Neutrophil (primary cell): Measurements from ENCODE around the gene CRACDL.

Source experiments
- H3K27ac ChIP-seq: fragments of 200-600 bp; sonication (generic); 2 replicates; pipeline ENCODE4 v1.5.1; 2016; ENCODE audit warnings: mild to moderate bottlenecking, moderate library complexity
- H3K27me3 ChIP-seq: fragments of 200-600 bp; sonication (generic); 2 replicates; pipeline ENCODE4 v1.6.0; 2016; ENCODE audit warnings: mild to moderate bottlenecking
- H3K36me3 ChIP-seq: fragments of 200-600 bp; sonication (generic); 2 replicates; pipeline ENCODE4 v1.5.1; 2017
- H3K4me1 ChIP-seq, 2 experiments: fragments of 200-600 bp in 1 of 2; sonication (generic) in 1 of 2; 1 replicate in 1 of 2; 2 replicates in 1 of 2; pipeline versions ENCODE4 v1.5.1 to v1.6.1; 2013 to 2016; ENCODE audit warnings: low read depth in 1 of 2, low read length in 1 of 2, mild to moderate bottlenecking in 1 of 2, moderate library complexity in 1 of 2; ENCODE audit not compliant: control insufficient read depth in 1 of 2, insufficient read depth in 1 of 2
- H3K4me3 ChIP-seq, 2 experiments: fragments of 200-600 bp in 1 of 2; sonication (generic) in 1 of 2; 1 replicate in 1 of 2; 2 replicates in 1 of 2; pipeline ENCODE4 v1.5.1; 2013 to 2016; ENCODE audit warnings: low read depth in 1 of 2, low read length in 1 of 2, mild to moderate bottlenecking in 1 of 2, moderate library complexity in 1 of 2
- H3K9me3 ChIP-seq: fragments of 200-600 bp; sonication (generic); 2 replicates; pipeline ENCODE4 v1.5.1; 2016
- CTCF ChIP-seq: fragments of 200-600 bp; sonication (generic); IDR thresholded peaks from 2 replicates; pipeline ENCODE4 v1.5.1; 2016; ENCODE audit warnings: antibody characterized with exemption

CRACDL gene

GRCh38 chr2:98884658-98885057 is 51.4 kb downstream of the CRACDL start:
- Histone ChIP-seq H3K9me3 (peaks cover 6% of the 10 kb centered on the region), H3K27ac (no peak overlapping the region), H3K27me3 (no peaks in the 10 kb centered on the region), H3K4me3 (no peak overlapping the region), H3K4me1 (no peaks in the 10 kb centered on the region), H3K36me3 (no peaks in the 10 kb centered on the region)
- no peak for TF ChIP-seq CTCF

- no peaks in the 10 kb centered on the region for H3K36me3 ChIP-seq
- H3K27ac ChIP-seq = no peak overlapping the region
- no peak for TF ChIP-seq CTCF
Measured at GRCh38 chr2:98883780-98884211, 52.2 kb downstream of the CRACDL start.

GRCh38 chr2:98882971-98883779 is 52.9 kb downstream of the CRACDL start:
- H3K27me3 ChIP-seq = no peaks in the 10 kb centered on the region
- H3K36me3 ChIP-seq = no peaks in the 10 kb centered on the region
- H3K27ac ChIP-seq = no peak overlapping the region
- no peak overlapping the region for H3K4me3 ChIP-seq
- TF ChIP-seq CTCF = no peak
- H3K4me1 ChIP-seq = no peaks in the 10 kb centered on the region
- H3K9me3 ChIP-seq = peaks cover 6% of the 10 kb centered on the region

More at GRCh38 chr2:98883780-98884211, 52.2 kb downstream of the CRACDL start:
- Histone ChIP-seq H3K4me3 (no peak overlapping the region), H3K27me3 (no peaks in the 10 kb centered on the region), H3K9me3 (peaks cover 6% of the 10 kb centered on the region), H3K4me1 (no peaks in the 10 kb centered on the region)

GRCh38 chr2:98882368-98882767 is 53.7 kb downstream of the CRACDL start:
- Histone ChIP-seq H3K27me3 (no peaks in the 10 kb centered on the region), H3K36me3 (no peaks in the 10 kb centered on the region), H3K4me3 (no peak overlapping the region), H3K27ac (no peak overlapping the region), H3K9me3 (peaks cover 2% of the 10 kb centered on the region), H3K4me1 (no peaks in the 10 kb centered on the region)
- TF ChIP-seq CTCF = no peak

GRCh38 chr2:98881153-98881650 is 54.8 kb downstream of the CRACDL start:
- H3K9me3 ChIP-seq = no peaks in the 10 kb centered on the region
- H3K27ac ChIP-seq = no peak overlapping the region
- no peaks in the 10 kb centered on the region for H3K27me3 ChIP-seq
- TF ChIP-seq CTCF = no peak
- no peaks in the 10 kb centered on the region for H3K36me3 ChIP-seq
- no peak overlapping the region for H3K4me3 ChIP-seq
- H3K4me1 ChIP-seq = no peaks in the 10 kb centered on the region
